Nephron progenitor cell (in vitro differentiated cells): ENCODE data around the gene DYNC1LI1.

Experiments
- DNase-seq: peaks from one replicate; pipeline ENCODE4 v3.0.0; 2021
- H3K27ac Mint-ChIP-seq: 2 replicates; pipeline ENCODE4 v1.8.0; 2021; ENCODE audit warnings: mild to moderate bottlenecking, moderate library complexity, mixed read lengths
- H3K27me3 Mint-ChIP-seq: 2 replicates; pipeline ENCODE4 v1.8.0; 2021; ENCODE audit warnings: mild to moderate bottlenecking, low read depth, mixed read lengths; ENCODE audit not compliant: poor library complexity
- H3K36me3 Mint-ChIP-seq: 2 replicates; pipeline ENCODE4 v1.8.0; 2021; ENCODE audit warnings: low read depth, mixed read lengths
- H3K4me1 Mint-ChIP-seq: 2 replicates; pipeline ENCODE4 v1.8.0; 2021; ENCODE audit warnings: mixed read lengths
- H3K4me3 Mint-ChIP-seq: 2 replicates; pipeline ENCODE4 v1.8.0; 2021; ENCODE audit warnings: mild to moderate bottlenecking, moderate library complexity, mixed read lengths
- H3K9me3 Mint-ChIP-seq: 2 replicates; pipeline ENCODE4 v1.8.0; 2021; ENCODE audit warnings: mild to moderate bottlenecking, moderate library complexity, mixed read lengths
- CTCF ChIP-seq: fragments of 200-600 bp; sonication (generic); IDR thresholded peaks from 2 replicates; pipeline ENCODE4 v1.5.0; 2021; ENCODE audit warnings: antibody characterized with exemption

DYNC1LI1 gene

DNA sequence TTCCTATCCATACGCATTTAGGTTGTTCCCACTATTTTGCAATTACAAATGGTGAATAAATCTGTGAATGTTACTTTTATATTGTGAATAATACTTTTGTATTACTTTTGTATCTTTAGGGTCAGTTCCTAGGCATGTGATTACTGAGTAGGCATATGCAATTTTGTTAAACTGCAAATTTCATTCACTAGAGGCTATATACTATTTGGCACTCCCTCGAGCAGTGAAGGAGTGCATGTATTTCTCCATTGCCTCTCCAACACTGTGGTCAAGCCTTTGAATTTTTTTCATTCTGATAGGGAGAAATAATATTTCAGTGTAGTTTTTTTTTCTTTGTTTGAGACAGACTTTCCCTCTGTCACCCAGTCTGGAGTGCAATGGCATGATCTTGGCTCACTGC, 59.7 kb downstream of the DYNC1LI1 start:
- DNase-seq: no peak
- no peaks in the 10 kb centered on the region for H3K9me3 Mint-ChIP-seq
- H3K4me3 Mint-ChIP-seq: no peak overlapping the region
- H3K27ac Mint-ChIP-seq: no peak overlapping the region
- no peaks in the 10 kb centered on the region for H3K4me1 Mint-ChIP-seq
- H3K36me3 Mint-ChIP-seq: no peaks in the 10 kb centered on the region
- no peaks in the 10 kb centered on the region for H3K27me3 Mint-ChIP-seq
- TF ChIP-seq CTCF: no peak

DNA sequence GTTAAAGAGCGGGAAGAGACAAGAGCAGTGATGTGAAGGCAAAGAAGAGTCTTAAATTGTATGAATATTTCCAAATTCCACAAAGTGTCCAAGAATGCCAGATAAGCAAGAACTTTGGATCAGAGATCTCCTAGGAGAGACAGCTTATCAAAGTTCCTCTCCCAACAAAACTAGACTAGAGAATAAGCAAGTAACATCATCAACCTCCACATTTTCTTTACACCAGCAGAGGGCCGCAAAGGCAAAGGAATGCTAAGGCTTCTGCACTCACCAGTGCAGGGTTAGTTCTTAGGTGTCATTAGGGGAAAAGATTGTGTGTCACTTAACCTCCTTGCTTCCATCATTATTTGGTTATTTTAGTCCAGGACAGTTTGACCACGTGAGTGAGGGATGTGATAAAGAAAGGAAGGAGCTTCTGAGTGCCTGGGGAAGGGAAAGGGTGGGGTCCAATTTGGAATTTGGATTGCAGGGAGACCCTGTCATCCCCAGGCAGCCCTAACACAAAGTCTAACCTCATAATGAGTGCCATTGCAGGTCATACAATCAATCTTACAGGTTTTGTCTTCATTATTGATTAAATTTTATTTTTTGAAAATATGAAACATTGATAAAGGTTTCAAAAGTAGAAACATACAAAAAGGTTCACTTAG, 60.5 kb downstream of the DYNC1LI1 start:
- Mint-ChIP-seq H3K9me3 (no peaks in the 10 kb centered on the region), H3K27ac (no peak overlapping the region), H3K27me3 (no peaks in the 10 kb centered on the region), H3K4me1 (no peaks in the 10 kb centered on the region), H3K36me3 (no peaks in the 10 kb centered on the region), H3K4me3 (no peak overlapping the region)
- peak; percentile 76 for TF ChIP-seq CTCF
- DNase-seq: peak; percentile 61

- no peaks in the 10 kb centered on the region for H3K36me3 Mint-ChIP-seq
- no peaks in the 10 kb centered on the region for H3K9me3 Mint-ChIP-seq
- DNase-seq: no peak
- TF ChIP-seq CTCF: no peak
- H3K27ac Mint-ChIP-seq: no peak overlapping the region
- H3K27me3 Mint-ChIP-seq: peaks cover 5% of the 10 kb centered on the region
- H3K4me3 Mint-ChIP-seq: no peak overlapping the region
- no peaks in the 10 kb centered on the region for H3K4me1 Mint-ChIP-seq
These were observed 61.9 kb downstream of the DYNC1LI1 start for GRCh38 chr3:32508711-32509110.

DNA sequence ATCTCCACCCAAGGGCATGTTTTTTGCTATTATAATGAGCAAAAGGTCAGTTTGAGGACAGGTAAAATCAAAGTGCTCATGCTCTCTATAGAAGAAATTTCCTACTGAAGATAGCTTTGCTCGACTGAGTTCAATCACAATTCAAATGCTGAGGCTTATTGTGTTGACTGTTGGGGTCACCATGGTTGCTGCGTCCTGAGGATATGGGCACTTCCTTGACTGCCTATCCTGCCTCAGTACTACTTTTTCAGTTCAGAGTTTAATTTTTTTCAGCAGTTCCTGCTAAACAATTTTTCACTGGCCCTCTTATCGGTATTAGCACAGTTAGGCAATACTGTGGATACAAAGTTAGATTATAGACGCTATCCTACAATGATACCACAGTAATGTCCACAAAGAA, 64.2 kb downstream of the DYNC1LI1 start:
- H3K4me1 Mint-ChIP-seq: peaks cover 12% of the 10 kb centered on the region
- no peak overlapping the region for H3K4me3 Mint-ChIP-seq
- no peak overlapping the region for H3K27ac Mint-ChIP-seq
- H3K36me3 Mint-ChIP-seq: no peaks in the 10 kb centered on the region
- no peak for TF ChIP-seq CTCF
- no peaks in the 10 kb centered on the region for H3K9me3 Mint-ChIP-seq
- peaks cover 5% of the 10 kb centered on the region for H3K27me3 Mint-ChIP-seq
- no peak for DNase-seq

- H3K9me3 Mint-ChIP-seq: no peaks in the 10 kb centered on the region
- no peak for DNase-seq
- H3K4me1 Mint-ChIP-seq: peaks cover 41% of the 10 kb centered on the region
- TF ChIP-seq CTCF: no peak
- peaks cover 5% of the 10 kb centered on the region for H3K27me3 Mint-ChIP-seq
- H3K27ac Mint-ChIP-seq: peak overlapping the region; percentile 91
- H3K36me3 Mint-ChIP-seq: peaks cover 5% of the 10 kb centered on the region
- peak overlapping the region; percentile 99 for H3K4me3 Mint-ChIP-seq
These were observed 67.7 kb downstream of the DYNC1LI1 start for GRCh38 chr3:32502946-32503286.

GRCh38 chr3:32502118-32502945, 68.3 kb downstream of the DYNC1LI1 start, which contains the start of gene CMTM6:
CMTM6 (minus strand) TSS chr3:32502852; CDS start chr3:32502745, 107 bp downstream.
- H3K4me1 Mint-ChIP-seq: peaks cover 41% of the 10 kb centered on the region
- H3K9me3 Mint-ChIP-seq: no peaks in the 10 kb centered on the region
- peaks cover 9% of the 10 kb centered on the region for H3K36me3 Mint-ChIP-seq
- H3K27ac Mint-ChIP-seq: peak within 1 kb of the TSS; percentile 99
- DNase-seq: peak; percentile 82
- H3K4me3 Mint-ChIP-seq: peak within 1 kb of the TSS; percentile 99
- H3K27me3 Mint-ChIP-seq: peaks cover 5% of the 10 kb centered on the region
- TF ChIP-seq CTCF: no peak
